Measurements from ENCODE around the gene TENM4. TPM values are rescaled to one million over a fixed set of nuclear protein-coding genes. Genes with fewer than 3 reads are reported as not detected.

Gene TENM4
- total and polyA plus RNA-seq, 2 of the 8 experiments (the other 6 are each of a cell fraction or from before 2014, with no cell fraction given), result 3.5 to 7.2 TPM

- H2AK5ac ChIP-seq (ENCODE audit: low read depth, low read length), result no peak overlapping the region; the same call in 1 of the 2 replicates
- H3K4me1 ChIP-seq (replicated peaks in 1 of 4; ENCODE audit: control insufficient read depth in 3 of 4, insufficient read depth in 4 of 4, low read length in 3 of 4), result peaks cover 0 to 17% (median 10%) of the 10 kb centered on the region in 4 experiments; a peak in 5 of 7 replicates
- no peak overlapping the region for H3K9ac ChIP-seq (replicated peaks in 1 of 4; ENCODE audit: extremely low read depth in 1 of 4, low read depth in 3 of 4, low read length in 3 of 4)
- no peaks in the 10 kb centered on the region for H3K27me3 ChIP-seq (replicated peaks in 1 of 4; ENCODE audit: control insufficient read depth in 3 of 4, extremely low read depth in 1 of 4, insufficient read depth in 3 of 4, low read length in 3 of 4)
- no peak overlapping the region for H4K91ac ChIP-seq (replicated peaks; ENCODE audit: insufficient read length, low read length)
- H3K4me2 ChIP-seq (ENCODE audit: insufficient read depth in 1 of 2, low read depth in 2 of 2, low read length in 2 of 2), result no peak overlapping the region
- no peaks in the 10 kb centered on the region for H3K23me2 ChIP-seq (ENCODE audit: low read depth, low read length)
- H2BK20ac ChIP-seq (ENCODE audit: low read length), result no peak overlapping the region
- POLR2A ChIA-PET (ENCODE audit: partially characterized antibody), result no interaction called here
- no peaks in the 10 kb centered on the region for H3K79me2 ChIP-seq (ENCODE audit: control insufficient read depth in 1 of 2, insufficient read depth in 2 of 2, low read length in 2 of 2)
- H3K4me3 ChIP-seq (ENCODE audit: extremely low read depth in 1 of 4, insufficient read depth in 2 of 4, low read depth in 3 of 4, low read length in 4 of 4), result no peak overlapping the region
- H2BK5ac ChIP-seq (ENCODE audit: low read depth, low read length), result no peak overlapping the region
- no peak overlapping the region for H3K14ac ChIP-seq (ENCODE audit: insufficient read length)
- no peak overlapping the region for H2BK120ac ChIP-seq (replicated peaks; ENCODE audit: low read depth, low read length)
- H2BK15ac ChIP-seq (ENCODE audit: low read length), result no peak overlapping the region
- no peak for FAIRE-seq
- H3K4ac ChIP-seq (replicated peaks; ENCODE audit: insufficient read length, low read depth, low read length), result no peak overlapping the region
- H3K56ac ChIP-seq (replicated peaks; ENCODE audit: insufficient read length, low read depth, low read length), result no peak overlapping the region
- 0 out of 2 replicates have a peak overlapping the region, but pooled peaks have one; percentile 18 for H2BK12ac ChIP-seq (ENCODE audit: low read depth, low read length)
- WGBS, 2 experiments (ENCODE audit: extremely low coverage in 1 of 2, insufficient coverage in 1 of 2, insufficient read length in 1 of 2, insufficient replicate concordance in 2 of 2, low coverage in 1 of 2, low lambda C conversion rate in 2 of 2, missing lambda C conversion rate in 1 of 2), result 100% methylated on average over 1 of the region's 4 CpGs; no CpG with 5 or more reads in 1 of the 2 experiments
- H3K23ac ChIP-seq (ENCODE audit: insufficient read length), result no peak overlapping the region
- no peaks in the 10 kb centered on the region for H3K36me3 ChIP-seq (ENCODE audit: control insufficient read depth in 2 of 4, insufficient read depth in 4 of 4, low read length in 3 of 4)
- no peak overlapping the region for H4K5ac ChIP-seq (ENCODE audit: insufficient read length, low read depth, low read length)
- H3K27ac ChIP-seq (ENCODE audit: low read depth, low read length), result no peak overlapping the region
- H3K79me1 ChIP-seq (ENCODE audit: low read depth, low read length), result no peaks in the 10 kb centered on the region
- no peak overlapping the region; the same call in 1 of the 2 replicates for H3K18ac ChIP-seq (ENCODE audit: extremely low read depth, low read length)
- H4K8ac ChIP-seq (ENCODE audit: extremely low read depth, insufficient read depth, low read length), result no peak overlapping the region
- H4K20me1 ChIP-seq (replicated peaks in 1 of 2; ENCODE audit: control insufficient read depth in 1 of 2, insufficient read depth in 2 of 2, low read length in 2 of 2), result no peaks in the 10 kb centered on the region
- no peaks in the 10 kb centered on the region for H3K9me3 ChIP-seq (ENCODE audit: insufficient read depth in 2 of 2, low read depth in 1 of 2, low read length in 1 of 2)
- CTCF ChIA-PET (ENCODE audit: partially characterized antibody), result interaction anchor here (0.8 to 10.3 kb wide), 28 partner anchors 10 to 300 kb away, joined by 3 to 187 read pairs (median 6); no protein-coding TSS in a partner anchor
- no peak overlapping the region for H2AFZ ChIP-seq (ENCODE audit: low read length)
- DNase-seq (ENCODE audit: low read depth in 1 of 2, low spot score in 2 of 2), result no peak
- TF ChIP-seq CREB1 (IDR thresholded peaks at IDR 0.05) (no peak), YY1 (IDR thresholded peaks at IDR 0.05; ENCODE audit: low read depth, low read length) (no peak), RBBP5 (IDR thresholded peaks at IDR 0.05; ENCODE audit: borderline replicate concordance, low read depth, low read length) (no peak), SIRT6 (IDR thresholded peaks at IDR 0.05; ENCODE audit: low read length) (no peak), PHF8 (conservative IDR thresholded peaks at IDR 0.05; ENCODE audit: low read depth, low read length) (no peak), POLR2A (IDR thresholded peaks at IDR 0.05; ENCODE audit: control extremely low read depth in 1 of 2, low read depth in 2 of 2, low read length in 2 of 2) (no peak), SP2 (IDR thresholded peaks at IDR 0.05; ENCODE audit: low read length) (no peak), BRCA1 (IDR thresholded peaks at IDR 0.05; ENCODE audit: low read depth, low read length) (no peak), JUN (IDR thresholded peaks at IDR 0.05; ENCODE audit: low read depth, low read length) (no peak)
- TF ChIP-seq, protein P1, sequence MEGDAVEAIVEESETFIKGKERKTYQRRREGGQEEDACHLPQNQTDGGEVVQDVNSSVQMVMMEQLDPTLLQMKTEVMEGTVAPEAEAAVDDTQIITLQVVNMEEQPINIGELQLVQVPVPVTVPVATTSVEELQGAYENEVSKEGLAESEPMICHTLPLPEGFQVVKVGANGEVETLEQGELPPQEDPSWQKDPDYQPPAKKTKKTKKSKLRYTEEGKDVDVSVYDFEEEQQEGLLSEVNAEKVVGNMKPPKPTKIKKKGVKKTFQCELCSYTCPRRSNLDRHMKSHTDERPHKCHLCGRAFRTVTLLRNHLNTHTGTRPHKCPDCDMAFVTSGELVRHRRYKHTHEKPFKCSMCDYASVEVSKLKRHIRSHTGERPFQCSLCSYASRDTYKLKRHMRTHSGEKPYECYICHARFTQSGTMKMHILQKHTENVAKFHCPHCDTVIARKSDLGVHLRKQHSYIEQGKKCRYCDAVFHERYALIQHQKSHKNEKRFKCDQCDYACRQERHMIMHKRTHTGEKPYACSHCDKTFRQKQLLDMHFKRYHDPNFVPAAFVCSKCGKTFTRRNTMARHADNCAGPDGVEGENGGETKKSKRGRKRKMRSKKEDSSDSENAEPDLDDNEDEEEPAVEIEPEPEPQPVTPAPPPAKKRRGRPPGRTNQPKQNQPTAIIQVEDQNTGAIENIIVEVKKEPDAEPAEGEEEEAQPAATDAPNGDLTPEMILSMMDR (IDR thresholded peaks at IDR 0.05; ENCODE audit: control extremely low read depth in 1 of 3, insufficient read depth in 1 of 3, low read depth in 1 of 3, low read length in 3 of 3), result no peak
- TF ChIP-seq, protein P2, sequence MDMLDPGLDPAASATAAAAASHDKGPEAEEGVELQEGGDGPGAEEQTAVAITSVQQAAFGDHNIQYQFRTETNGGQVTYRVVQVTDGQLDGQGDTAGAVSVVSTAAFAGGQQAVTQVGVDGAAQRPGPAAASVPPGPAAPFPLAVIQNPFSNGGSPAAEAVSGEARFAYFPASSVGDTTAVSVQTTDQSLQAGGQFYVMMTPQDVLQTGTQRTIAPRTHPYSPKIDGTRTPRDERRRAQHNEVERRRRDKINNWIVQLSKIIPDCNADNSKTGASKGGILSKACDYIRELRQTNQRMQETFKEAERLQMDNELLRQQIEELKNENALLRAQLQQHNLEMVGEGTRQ (IDR thresholded peaks at IDR 0.05; ENCODE audit: low read length), result no peak
Measured at GRCh38 chr11:78800096-78800690, 640.6 kb downstream of the TENM4 start.
